Inflammatory macrophage (primary cell): ENCODE results near the gene TRAF3IP3.

Source experiments
- DNase-seq, 2 donors: peaks; one replicate each; pipeline ENCODE4 v3.0.0-alpha.2; 2020 to 2022

TRAF3IP3 gene

DNA sequence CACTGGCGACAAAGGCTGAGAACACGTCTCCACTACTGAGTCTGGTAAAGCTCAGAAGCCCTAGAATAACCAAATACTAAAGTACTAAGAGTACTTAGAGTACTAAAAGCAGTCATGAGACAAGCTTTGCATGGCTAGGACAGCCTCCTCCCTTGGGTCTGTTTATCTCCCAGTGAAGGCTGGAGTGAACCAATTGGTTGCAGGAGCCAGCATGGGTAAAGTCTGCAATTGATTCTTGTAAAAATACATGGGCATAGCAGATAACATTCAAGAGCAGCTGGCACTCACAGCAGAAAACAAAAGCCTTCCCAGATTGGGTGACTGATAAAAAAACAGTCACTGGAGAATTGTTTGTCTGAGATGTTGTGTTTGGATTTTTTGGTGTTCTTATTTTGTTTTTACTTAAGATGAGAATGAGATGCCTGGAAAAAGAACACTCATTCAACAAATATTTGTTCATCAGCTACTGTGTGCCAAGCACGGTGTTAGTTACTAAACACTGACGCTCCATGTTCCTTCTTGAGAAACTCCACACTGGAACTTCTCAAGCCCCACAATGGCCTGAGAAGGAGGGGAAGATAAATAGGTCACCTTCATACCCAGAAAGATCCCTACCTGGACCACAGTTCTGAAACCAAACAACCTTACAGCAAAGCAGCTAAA is 46.4 kb downstream of the TRAF3IP3 start:
- DNase-seq, result no peak

DNA sequence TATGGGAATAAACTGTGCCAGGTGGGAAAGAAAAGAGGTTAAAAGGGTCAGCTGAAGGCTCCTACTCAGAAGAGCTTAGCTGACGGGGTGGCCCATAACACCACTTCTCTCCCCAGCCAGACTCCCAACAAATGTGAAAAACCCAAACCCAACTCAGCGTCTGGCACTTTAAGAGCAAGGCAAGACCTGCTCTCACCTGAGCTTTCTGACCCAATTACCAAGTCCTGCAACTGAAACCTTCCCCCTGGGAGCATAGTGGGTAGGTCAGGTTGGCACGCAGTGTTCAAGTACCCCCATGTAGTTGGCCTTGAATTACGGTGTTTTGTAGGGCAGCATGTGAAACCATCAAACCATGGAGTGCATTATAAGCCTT is 46.9 kb downstream of the TRAF3IP3 start:
- DNase-seq, result no peak

DNA sequence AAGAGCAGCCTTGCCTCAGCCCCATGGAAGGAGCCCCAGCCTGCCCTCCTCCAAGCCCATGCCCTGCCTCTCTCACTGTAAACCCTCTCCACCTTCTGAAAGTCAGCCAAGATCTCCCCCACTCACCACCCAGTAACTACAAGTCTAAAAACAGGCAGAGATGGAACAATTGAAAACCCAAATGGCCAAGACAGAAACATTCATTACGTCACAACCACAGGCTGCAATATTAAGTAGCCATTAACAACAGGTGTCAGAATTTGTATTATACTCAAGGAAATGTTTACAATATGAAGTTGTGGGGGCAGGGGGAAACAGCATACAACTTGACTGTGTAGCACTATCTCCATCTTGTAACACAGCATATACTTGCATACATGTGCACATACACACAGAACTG is 47.7 kb downstream of the TRAF3IP3 start:
- DNase-seq, result no peak

DNA sequence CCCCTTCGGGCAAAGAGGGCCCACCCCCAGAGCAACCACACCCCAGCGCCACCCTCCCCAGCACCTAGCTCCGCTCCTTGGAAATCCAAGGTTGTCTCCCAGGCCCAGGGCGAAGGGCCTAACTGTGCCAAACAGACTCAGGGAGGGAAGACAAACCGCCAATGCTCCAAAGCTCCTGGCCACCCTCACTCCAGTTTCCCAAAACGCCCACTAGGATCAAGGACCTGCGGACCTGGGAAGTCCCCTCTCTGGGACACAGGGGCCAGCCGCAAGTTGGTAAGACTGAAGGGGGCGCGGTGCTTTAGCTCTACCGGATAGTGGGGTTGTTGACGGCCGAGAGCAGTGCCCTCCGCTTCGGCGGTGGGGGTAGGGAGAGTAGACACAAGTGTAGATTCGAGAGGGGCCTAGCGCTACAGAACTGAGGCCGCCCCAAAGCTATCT is 49.5 kb downstream of the TRAF3IP3 start:
- no peak for DNase-seq

DNA sequence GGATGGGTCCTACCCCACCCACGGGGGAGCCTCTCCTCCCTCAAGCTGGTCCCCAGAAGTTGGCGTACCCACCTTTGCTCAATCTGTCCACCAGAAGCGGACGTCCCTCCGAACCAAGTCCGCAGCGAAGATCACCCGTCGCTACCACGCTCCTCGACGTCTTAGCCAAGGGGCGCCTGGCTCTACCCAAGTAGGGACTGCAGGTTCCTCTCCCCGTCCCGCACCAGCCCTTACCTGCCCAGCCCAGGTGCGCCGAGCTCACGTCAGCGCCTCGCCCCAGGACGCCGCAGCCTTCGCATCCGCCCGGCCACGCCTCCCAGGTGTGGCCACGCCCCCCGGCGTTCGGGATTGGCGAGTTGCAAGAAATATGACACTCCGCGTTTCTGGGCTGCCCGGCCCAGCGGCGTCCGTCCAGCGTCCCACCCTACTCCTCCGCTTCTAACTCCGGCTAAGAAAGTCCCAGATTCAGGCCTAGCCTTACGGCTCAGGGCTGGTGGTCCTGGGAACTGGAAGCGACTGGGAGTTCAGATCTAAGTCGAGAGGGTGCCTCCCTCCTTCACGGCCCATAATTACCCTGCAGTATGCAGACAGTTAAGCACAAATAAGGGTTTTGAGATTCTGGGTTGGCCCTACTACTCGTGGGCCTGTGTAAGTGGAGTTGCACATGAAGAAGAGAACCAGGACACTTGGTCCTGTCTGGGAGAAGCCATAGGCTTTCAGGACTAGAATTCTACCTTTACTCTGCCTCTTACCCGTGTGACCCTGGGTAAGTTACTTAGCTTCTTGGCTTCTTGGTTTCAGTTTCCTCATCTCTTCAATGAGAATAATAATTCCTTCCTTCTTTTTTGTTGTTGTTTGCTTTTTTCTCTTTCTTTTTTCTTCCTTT is 50.3 kb downstream of the TRAF3IP3 start, which contains the start of gene IRF6:
IRF6 (minus strand) TSS at position 268 of the 886 bp plus-strand sequence. CDS start 4,729 bp downstream, outside the sequence.
- peak; percentile 68 to 80 for DNase-seq

DNA sequence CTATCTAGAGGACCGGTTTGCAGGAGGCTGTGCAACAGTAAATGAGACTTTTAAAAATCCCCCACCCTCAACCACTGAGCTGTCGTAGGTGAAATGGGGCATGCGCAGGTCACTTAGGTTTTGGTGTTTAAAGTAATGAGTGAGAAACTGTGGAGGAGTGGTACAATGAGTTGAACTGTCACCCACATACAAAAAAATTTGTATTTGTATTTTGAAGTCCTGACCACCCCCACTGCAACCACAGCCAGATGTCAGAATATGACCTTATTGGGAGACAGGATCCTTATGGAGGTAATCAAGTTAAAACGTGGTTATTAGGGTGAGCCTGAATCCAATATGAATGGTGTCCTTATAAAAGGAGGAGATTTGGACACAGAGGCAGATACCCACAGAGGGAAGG is 51.7 kb downstream of the TRAF3IP3 start:
- DNase-seq, result no peak

DNA sequence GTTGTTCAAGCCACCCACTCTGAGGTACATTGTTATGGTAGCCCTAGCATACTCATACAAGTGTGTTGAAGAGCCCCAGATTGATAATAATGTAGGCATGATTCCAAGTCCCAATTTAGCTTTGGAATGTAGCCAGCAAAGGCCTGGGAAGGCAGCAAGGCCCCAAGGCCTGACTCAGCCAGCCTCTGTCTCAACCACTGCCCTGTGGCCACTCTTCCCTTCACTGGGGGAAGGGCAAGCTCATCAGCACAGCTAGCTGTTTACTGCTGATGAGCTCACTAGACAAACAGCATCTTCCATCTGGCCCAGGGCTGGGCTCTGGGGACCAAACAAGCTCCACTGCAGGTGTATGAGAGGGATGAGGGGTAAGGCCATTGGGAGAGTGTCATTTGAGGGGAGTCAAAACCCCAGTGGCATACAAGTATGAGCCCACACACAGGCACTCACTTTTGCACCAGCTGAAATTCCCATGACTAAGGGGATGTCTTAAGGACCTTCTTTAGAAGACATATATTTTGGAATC is 52.3 kb downstream of the TRAF3IP3 start:
- DNase-seq, result peak; percentile 56 to 75

DNA sequence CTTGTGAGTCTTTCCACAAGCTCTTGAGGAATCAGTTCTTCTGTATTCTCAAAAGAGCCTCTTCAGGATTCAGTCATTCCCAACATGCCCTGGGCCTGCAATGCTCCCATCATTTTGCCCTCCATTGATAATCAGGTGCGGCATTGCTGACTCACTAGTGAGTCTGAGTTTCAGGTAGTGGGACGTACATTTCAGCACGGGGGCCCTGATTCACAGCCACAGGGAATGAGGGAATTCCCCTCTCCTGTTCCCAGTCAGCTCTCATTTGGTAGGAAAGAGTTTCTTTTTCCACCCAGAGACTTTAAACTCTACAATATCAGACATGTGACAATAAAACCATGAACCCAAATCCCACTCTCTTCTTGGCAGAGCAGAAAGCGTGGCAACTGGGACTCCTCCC is 53.8 kb downstream of the TRAF3IP3 start:
- DNase-seq, result no peak

DNA sequence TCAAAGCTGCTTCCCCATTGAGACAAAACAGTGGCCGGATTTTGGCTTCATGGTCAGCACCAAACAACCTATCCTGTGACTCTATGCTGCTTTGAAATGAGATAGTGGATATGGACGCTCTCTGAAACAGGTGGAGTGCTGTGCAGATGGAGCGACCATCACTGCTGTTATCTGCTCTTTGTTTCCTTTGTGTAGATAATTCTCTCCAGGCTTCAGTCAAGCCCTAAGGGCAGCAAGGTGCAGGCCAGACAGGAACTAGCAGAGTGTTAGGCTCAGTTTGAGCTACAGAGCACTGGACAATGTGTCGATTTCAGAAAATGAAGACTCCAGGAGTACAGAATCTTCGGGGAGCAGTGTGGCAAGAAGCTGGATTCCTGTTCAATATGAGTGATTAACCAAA is 54.9 kb downstream of the TRAF3IP3 start:
- no peak for DNase-seq

DNA sequence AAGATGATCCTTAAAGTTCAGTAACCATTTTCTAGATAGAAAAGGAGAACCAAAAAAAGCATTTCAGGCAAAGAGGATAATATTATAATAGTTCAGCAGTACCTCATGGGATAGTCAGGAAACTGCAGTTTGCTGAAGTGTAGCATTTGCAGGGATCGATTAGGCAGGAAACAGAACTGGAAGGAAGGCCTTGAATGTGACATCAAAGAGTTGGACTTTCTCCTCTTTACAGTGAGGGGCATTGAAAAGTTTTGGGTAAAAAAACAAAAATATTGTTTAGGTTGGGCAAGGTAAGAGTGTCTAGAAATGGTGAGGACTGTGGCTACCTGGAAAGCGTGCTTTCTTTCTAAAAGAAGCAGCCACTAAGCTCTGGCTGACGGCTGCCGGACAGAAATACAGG is 58.0 kb downstream of the TRAF3IP3 start:
- DNase-seq, result no peak

DNA sequence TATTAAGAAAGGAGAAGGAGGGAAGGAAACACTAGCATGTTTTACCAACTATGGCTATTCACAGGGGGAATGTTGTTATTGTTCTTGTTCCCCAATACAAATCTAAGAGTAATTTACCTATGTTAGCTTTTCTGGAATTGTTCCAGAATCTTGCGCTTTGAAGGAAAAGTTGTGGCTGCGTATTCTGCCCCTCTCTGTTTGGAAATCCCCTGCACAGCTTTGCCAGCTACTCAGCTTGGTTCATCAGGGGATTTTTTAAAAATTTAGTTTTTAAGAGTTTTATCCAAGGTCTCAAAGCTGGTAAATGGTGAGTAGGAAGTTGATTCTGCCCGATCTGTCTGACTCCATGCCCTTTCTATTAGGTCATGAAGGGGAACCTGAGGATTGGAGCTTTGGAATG is 59.6 kb downstream of the TRAF3IP3 start:
- no peak for DNase-seq

DNA sequence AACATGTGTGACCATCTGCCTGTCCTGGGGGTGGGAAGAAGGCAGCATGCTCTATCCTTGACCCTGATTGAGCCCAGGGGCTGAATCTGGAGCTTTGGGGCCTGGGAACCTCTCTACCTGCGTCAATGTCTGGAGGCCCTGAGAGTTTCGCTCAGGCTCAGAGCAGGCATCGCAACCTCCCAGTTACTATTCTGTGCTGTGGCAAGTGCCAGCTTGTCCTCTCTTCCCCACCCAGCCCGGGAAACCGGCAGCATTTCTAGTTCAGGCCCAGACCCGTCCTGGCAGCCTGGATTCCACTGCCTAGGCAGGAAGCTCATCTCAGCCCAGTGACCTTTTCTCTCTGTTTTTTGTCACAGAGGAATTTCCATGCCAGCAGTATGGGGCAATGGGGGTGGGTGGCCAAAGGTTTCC is 60.1 kb downstream of the TRAF3IP3 start:
- no peak for DNase-seq

DNA sequence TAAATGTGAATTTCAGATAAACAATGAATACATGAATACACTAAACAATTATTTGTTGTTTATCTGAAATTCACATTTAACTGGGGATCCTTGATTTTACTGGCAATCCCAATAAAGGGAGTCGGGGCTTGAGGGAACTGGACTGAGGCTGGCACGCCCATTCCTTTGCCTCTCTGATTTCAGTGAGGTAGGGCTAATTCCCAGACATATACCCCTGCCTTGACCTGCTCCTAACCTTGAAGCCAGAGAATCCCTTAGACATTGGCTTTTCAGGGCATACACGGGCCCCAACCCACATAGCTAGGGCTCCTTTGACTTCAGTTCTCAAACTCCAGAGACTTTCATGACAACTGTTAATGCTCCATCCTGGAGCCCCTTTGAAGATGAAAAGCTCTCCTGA is 61.1 kb downstream of the TRAF3IP3 start:
- DNase-seq, result no peak

DNA sequence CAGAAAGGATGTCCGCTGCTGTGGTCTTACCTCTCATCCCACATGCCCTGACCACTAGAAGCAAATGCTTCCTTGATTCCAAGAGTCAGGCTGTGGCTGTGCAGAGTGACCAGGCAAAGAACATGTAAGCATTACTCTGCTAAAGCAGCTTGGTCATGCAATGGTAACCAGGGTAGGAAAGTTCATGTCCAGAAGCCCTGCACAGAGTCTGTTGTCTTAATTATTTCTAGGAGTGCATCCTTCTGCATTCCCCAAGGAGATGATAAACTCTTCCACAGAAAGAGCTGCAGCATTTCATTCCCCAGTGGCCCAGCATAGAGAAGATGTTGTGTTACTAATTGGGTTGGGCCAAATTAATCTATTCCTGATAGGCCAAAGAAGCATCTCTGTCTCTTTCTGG is 61.8 kb downstream of the TRAF3IP3 start:
- no peak for DNase-seq

DNA sequence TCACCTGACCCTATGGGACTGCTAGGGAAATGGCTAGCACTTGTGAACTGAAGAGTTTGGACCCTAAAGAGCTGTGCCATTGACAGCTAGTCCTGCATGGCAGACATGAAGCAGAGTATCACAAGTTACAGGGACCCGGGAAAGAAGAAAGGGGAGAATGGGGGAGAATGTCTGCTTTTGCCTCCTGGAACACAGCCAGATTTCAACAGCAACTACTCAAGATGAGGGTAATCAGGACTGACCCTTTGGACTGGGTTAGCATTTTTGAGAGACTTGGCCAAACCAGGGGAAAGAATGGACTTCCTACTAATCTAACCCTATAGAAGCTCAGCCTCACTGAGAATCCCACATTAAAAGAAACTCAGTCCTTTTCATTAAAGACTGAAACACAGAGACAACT is 63.2 kb downstream of the TRAF3IP3 start:
- DNase-seq, result no peak

DNA sequence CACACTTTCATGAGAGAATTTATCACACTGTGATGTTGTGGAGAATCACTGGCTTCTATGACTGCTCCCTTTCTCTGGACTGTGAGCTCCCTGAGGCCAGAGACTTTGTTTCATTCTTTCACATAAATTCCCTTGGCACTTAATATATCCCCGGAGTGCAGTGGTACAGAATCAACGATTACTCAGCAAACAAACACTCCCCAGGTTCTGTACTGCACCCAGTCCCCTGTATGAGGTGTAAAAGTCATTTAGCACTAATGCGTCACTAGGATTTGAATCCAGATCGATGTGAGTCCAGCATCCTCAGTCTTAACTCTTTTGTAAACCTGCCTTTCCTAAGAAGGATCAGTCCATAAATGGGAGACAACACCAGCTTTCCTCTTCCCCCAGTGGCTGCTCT is 65.1 kb downstream of the TRAF3IP3 start:
- no peak for DNase-seq

DNA sequence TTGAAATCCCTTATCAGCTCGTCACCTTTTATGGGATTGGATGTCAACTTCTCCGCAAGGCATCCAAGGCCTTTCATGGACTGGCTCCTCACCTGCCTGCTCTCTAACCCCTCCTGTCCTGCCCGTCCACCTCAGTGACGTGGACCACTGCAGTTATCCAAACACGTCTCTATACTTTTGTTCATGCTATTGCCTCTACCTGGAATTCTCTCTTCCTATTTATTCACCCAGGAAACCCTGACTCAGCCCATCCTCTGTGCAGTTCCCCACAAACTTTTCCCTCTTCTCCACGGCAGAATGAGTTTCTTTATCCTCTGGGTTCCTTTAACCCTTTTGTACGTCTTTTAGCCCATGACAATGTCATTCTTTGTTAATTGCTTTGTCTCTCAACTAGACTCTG is 66.9 kb downstream of the TRAF3IP3 start:
- no peak for DNase-seq

DNA sequence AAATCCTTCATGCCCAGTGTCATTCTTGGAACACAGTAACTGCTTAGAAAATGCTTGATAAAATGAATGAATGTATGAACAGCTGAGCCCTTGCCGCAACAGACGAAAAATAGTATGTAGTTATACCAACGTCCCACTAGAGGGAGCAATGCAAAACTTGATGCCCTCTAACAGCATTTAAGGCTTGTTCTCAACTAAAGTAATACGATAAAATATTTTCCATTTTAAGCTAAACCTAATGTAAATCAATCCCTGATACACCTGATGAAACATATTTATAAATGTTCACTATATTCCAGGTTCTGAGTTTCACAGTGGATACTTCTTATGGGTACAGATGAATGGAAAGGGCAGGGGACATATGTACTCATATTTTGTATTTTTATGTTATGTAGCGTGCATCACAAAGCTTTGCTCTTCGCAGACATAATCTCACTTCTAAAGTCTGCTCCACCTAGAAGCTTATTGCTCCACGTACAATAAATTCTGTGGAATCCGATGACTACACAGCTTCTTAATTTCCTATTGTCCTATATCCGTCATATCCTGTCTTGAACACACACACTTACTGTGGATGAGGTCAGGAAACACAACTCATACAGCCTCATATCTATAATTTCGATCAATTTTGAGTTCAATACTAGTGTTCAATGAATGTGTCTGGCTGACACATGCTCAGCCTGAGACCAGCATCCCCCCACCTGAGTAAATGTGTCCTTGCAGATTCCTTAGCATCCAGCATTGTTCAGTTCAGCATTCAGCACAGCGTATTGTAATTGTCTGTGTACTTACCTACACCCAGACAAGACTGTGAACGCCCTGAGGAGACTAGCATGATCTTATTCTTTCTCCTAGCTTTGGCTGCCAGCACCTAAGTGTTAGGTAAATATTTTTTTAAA is 67.5 kb downstream of the TRAF3IP3 start:
- DNase-seq, result peak; percentile 40 to 58

DNA sequence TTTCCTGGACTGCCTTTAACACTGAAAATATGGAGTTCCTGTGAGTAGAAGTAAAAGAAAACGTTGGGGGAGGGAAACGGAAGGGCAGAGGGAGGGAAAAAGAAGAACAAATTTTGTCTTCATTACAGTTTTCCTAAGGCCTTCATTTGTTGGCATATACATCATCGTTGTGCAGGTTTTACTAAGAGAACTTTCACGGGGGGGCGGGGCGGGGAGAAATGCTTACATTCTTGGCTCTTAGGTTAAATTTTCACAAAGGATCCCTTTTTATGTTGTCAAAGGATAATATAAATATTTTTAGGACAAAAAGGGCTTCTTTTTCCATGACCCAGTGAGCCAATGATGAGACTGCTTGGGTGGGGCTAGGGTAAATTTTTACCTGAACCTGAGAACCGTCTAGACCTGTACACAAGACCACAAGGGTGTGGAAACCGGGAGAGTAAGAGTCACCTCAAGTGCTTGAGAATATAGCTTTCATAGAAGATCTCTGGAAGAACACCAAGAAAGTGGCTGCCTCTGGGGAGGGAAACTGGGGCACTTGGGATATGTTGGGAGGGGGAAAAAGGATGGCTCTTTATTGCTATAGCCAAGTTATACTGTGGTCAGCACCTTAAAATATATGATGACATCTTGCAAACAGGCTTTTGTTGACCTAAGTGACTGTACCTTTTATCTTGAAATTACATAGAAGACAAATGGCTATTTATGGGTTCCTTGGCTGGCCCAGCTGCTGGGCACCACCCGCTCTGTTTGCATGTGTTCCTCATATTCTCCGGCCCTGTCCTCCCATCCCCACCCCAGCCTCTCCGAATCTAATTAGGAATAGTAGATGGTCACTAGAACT is 70.0 kb downstream of the TRAF3IP3 start:
- DNase-seq, result no peak

DNA sequence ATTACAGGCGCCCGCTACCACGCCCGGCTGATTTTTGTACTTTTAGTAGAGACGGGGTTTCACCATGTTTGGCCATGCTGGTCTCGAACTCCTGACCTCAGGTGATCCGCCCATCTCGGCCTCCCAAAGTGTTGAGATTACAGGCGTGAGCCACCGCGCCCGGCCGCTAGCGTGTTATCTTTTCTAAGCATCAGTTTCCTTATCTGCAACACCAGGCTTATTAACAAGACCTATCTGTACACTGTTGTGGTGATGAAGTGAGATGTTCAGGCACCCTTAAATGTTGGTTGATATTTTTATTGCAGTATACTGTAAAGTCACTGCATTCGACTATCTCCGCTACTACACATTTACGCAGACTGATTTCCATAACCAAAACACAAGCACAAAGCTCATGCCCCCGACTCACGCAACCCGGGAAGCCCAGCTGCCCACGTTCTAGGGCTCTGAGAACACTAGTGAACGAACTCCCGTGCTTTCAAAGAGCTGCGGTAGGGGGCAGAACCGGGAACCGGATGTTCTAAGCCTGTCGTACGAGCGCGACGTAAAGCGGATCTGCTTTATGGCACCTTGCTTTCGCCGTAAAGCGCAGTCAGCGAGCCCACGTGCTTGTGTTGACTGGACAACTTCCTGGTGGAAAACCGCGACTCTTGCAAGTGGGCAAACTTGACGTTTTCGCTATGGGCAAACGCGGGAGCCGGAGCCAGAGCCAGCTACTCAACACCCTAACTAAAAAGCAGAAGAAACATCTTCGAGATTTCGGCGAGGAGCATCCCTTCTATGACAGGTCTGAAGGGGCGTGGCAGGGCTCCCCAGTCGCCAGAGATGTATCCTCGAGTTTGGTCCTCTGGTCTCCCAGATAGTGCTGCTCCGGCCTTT is 71.8 kb downstream of the TRAF3IP3 start, which contains the start of gene UTP25:
UTP25 (plus strand) TSS at position 589 of the 879 bp plus-strand sequence; CDS start at position 681, 92 bp downstream.
- peak; percentile 99 to 100 for DNase-seq

DNA sequence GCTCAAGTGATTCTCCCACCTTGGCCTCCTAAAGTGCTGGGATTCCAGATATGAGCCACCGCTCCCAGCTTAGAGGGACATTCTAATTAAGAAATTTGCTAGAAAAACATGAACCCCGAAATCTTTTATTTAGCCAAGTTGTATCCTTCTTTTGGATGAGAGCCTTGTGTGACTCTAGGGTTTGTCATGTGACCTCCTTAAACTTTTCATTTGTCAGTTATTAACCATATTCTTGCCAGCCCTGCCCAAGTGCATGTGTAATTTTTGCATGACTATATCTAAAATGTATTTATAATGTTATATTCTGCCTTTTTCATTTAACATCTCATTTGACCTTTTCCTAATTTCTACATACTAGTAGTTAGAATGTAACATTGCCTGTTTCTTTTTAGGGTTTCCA is 73.9 kb downstream of the TRAF3IP3 start:
- no peak for DNase-seq
